Activated T-cell treated with anti-CD3 and anti-CD28 coated beads, Interleukin-2, amount 50 U/mL, for 24 hours (primary cell): Measurements from ENCODE around the gene CDH4.

Experiments
- DNase-seq: peaks from one replicate; pipeline ENCODE4 v3.0.0-alpha.2; 2020
- H3K27ac Mint-ChIP-seq: 2 replicates; pipeline ENCODE4 v1.8.0; 2020; ENCODE audit warnings: mild to moderate bottlenecking, mixed read lengths
- H3K27me3 Mint-ChIP-seq: 2 replicates; pipeline ENCODE4 v1.8.0; 2020; ENCODE audit warnings: mixed read lengths
- H3K36me3 Mint-ChIP-seq: 2 replicates; pipeline ENCODE4 v1.8.0; 2020; ENCODE audit warnings: low read depth, mixed read lengths
- H3K4me1 Mint-ChIP-seq: 2 replicates; pipeline ENCODE4 v1.8.0; 2020; ENCODE audit warnings: low read depth, mixed read lengths
- H3K4me3 Mint-ChIP-seq: 2 replicates; pipeline ENCODE4 v1.8.0; 2020; ENCODE audit warnings: mild to moderate bottlenecking, moderate library complexity, mixed read lengths
- H3K9me3 Mint-ChIP-seq: 2 replicates; pipeline ENCODE4 v1.8.0; 2020; ENCODE audit warnings: mixed read lengths

CDH4 gene

GRCh38 chr20:61753987-61754956 lies 502.2 kb downstream of the CDH4 start:
- no peaks in the 10 kb centered on the region for H3K27me3 Mint-ChIP-seq
- DNase-seq: no peak
- no peaks in the 10 kb centered on the region for H3K4me1 Mint-ChIP-seq
- H3K36me3 Mint-ChIP-seq: no peaks in the 10 kb centered on the region
- H3K27ac Mint-ChIP-seq: no peak overlapping the region
- H3K4me3 Mint-ChIP-seq: no peak overlapping the region
- peaks cover 9% of the 10 kb centered on the region for H3K9me3 Mint-ChIP-seq

DNA sequence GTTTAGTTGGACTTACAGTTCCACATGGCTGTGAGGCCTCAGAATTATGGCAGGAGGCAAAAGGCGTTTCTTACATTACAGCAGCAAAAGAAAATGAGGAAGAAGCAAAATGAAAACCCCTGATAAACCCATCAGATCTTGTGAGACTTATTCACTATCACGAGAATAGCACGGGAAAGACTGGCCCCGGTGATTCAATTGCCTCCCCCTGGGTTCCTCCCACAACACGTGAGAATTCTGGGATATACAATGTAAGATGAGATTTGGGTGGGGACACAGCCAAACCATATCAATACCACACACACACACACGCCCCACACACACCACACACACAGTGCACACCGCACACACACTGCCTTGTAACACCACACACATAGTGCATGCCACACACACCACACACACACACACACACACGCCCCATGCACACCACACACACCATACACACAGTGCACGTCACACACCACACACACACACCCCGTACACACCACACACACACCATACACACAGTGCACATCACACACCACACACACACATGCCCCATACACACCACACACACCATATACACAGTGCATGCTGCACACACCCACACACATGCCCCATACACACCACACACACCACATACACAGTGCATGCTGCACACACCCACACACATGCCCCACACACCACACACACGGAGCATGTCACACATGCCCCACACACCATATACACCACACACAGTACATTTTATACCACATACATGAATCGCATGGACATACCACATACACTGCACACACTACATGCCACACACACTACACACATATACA lies 503.1 kb downstream of the CDH4 start:
- H3K4me3 Mint-ChIP-seq: no peak overlapping the region

DNA sequence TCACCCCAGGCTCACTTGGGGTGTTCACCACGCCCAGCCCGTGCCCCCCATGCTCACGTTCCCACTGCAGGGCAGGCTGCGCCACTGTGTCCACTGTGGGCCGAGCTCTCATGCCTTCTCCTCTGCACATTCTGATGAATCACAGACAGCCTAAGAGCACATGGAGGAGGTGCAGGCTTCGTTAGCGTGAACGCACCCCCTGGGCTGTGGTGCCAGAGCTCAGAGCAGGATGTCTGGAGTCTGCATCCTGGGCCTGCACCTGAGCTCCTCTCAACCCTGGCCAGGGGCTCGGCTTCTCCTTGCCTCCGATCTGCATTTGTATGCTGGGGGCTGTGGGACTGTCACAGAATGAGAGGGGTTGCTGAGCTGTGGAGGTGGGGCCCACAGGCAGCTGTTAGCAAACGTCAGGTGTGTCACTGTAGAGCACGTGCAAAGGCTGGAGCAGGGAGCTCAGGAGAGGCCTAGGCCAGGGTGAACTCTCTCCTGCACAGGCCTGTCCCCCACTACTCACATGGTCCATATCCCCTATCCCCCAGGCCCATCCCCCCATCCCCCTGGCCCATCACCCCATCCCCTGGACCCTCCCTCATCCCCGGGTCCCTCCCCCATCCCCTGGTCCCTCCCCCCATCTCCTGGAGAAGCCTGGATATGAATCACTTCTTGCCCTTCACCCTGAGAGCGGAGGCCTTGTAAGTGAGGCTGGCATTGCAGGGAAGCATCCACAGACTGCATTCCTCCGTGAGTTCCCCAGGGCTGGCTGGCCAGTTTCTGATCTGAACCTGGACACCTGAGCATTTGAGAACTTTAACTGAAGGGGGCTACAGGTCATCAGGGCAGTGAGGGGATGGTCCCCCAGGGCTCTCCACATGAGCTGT lies 504.1 kb downstream of the CDH4 start:
- H3K4me3 Mint-ChIP-seq: no peak overlapping the region
- no peaks in the 10 kb centered on the region for H3K27me3 Mint-ChIP-seq
- no peaks in the 10 kb centered on the region for H3K4me1 Mint-ChIP-seq
- DNase-seq: no peak
- H3K27ac Mint-ChIP-seq: no peak overlapping the region
- no peaks in the 10 kb centered on the region for H3K9me3 Mint-ChIP-seq
- no peaks in the 10 kb centered on the region for H3K36me3 Mint-ChIP-seq

More for the DNA sequence above, 503.1 kb downstream of the CDH4 start:
- Mint-ChIP-seq H3K4me1 (no peaks in the 10 kb centered on the region), H3K27me3 (no peaks in the 10 kb centered on the region), H3K36me3 (no peaks in the 10 kb centered on the region), H3K9me3 (peaks cover 7% of the 10 kb centered on the region), H3K27ac (no peak overlapping the region)
- DNase-seq: no peak

GRCh38 chr20:61756966-61757677 lies 505.1 kb downstream of the CDH4 start:
- Mint-ChIP-seq H3K27me3 (no peaks in the 10 kb centered on the region), H3K9me3 (no peaks in the 10 kb centered on the region), H3K4me1 (no peaks in the 10 kb centered on the region), H3K36me3 (no peaks in the 10 kb centered on the region), H3K27ac (no peak overlapping the region), H3K4me3 (no peak overlapping the region)
- DNase-seq: no peak

DNA sequence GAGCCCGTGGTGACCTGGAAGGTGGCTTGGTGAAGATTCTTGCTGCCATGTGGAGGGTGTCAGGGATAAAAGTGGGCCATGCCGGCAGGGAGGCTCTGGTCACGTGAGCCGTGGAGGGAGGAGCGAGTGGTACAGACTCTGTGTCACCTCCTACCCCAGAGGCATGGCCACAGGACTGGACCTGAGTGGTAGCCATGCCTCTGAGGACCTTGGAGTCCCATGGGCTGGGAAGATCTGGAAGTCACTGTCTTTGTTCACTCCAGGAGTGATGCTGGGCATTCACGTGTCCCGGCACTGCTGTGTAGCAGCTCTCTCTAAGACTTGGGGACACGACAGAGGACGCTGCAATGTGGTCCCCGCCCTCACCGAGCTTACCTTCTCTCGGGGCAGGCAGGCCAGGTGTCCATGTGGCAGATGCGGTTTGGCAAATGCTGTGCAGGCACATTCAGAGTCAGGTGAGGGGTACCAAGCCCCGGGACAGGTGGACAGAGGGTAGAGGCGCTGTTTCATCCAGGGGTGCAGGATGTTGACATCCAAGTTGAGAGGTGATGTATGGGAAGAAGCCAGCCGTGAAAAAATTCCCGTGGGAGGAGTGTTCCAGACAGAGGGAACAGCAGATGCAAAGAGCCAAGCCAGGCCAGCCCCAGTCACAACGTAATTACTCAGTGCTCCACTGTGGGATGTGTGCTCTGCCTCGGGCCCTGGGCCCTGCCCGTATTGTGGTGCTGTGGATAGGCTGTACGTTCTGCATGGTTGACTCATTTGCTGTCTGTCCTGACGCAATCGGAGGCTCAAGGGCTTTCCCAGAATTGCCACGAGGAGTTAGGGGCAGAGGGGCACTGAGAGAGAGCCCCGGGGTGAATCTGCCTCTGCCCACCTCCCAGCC lies 505.9 kb downstream of the CDH4 start:
- no peaks in the 10 kb centered on the region for H3K9me3 Mint-ChIP-seq
- DNase-seq: no peak
- H3K36me3 Mint-ChIP-seq: no peaks in the 10 kb centered on the region
- no peaks in the 10 kb centered on the region for H3K4me1 Mint-ChIP-seq
- H3K27ac Mint-ChIP-seq: no peak overlapping the region
- H3K27me3 Mint-ChIP-seq: no peaks in the 10 kb centered on the region
- no peak overlapping the region for H3K4me3 Mint-ChIP-seq

DNA sequence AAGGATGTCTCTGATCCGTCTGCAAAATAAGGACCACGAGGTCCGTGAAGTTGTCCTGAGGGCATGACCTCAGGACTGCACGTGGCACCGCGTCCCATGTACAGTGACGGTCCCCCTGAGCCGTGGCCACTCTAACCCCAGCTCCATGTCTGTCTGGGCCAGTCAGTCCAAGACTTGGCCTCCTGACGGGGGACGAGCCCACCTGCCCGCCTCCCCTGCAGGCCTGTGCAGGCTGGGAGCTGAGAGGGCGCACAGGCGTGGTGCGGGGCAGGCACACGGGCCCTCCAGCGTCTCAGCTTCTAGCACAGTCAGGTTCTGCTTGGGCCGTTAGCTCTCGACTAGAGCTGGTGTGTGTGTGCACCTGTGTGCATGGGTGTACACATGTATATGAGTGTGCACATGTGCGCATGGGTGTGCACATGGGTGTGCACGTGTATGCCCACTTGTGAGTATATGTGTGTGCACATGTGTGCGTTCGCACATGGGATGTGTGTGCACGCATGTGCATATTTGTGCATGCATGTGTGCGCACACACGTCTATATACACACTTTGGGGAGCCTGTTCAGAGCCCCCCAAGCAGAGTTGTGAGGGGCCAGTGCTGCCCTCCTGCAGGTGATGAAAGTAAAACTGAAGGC lies 506.6 kb downstream of the CDH4 start:
- no peak overlapping the region for H3K27ac Mint-ChIP-seq
- H3K4me3 Mint-ChIP-seq: no peak overlapping the region
- no peaks in the 10 kb centered on the region for H3K9me3 Mint-ChIP-seq
- H3K36me3 Mint-ChIP-seq: no peaks in the 10 kb centered on the region
- no peak for DNase-seq
- no peaks in the 10 kb centered on the region for H3K27me3 Mint-ChIP-seq
- no peaks in the 10 kb centered on the region for H3K4me1 Mint-ChIP-seq

DNA sequence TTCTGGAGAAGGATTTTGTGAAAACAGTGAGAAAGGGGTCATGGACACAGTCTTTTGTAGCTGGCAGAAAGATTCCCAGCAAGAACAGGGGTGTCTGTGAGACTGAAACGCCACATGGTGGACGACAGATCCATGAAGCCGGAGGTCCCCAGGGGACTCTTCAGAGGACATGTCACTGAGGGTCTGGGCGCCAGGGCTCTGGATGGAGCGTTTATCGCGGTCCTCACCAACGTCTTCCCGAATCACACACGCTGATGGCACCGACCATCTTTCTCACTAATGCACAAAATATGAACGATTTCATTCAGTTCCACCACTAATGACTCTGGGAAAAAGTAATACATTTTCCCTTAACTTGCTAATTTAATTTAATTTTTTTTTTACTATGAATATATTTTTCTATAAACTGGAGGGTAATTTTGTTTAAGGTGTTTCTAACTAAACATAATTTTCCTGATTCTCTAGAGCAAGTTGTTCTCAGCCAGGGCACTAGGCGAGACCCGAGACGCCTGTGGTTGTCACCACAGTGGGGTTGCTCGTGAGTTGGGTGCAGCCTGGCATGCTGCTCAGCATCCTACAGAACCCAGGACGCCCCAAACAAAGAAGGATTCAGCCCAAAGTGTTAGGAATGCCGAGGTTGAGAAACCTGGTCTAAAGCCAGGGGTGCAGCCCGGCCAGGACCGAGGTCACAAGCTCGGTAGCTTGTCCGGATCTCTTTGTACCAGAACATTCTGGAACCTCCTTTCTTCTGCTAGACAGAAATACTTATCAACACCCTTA lies 507.4 kb downstream of the CDH4 start:
- Mint-ChIP-seq H3K9me3 (no peaks in the 10 kb centered on the region), H3K27me3 (no peaks in the 10 kb centered on the region), H3K4me3 (no peak overlapping the region), H3K27ac (no peak overlapping the region), H3K36me3 (no peaks in the 10 kb centered on the region), H3K4me1 (no peaks in the 10 kb centered on the region)
- no peak for DNase-seq

DNA sequence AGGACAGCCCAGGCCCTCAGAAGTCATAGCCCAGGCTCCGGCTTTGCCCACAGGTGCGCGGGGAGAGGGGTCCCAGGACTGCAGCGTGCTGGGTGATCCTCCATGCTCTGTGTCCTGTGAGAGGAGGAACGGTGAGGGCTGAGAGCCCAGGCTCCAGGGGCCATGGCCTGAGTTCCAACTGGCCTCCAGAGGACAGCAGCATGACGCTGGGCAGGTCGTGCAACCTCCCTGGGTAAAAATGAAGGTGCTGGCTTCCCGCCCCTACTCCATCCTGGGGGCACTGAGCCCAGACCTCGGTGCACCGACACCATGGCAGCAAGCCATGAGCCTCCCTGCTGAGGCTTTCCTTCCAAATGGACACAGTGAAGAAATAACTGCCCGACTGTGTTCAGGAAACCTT lies 508.3 kb downstream of the CDH4 start:
- no peak overlapping the region for H3K4me3 Mint-ChIP-seq
- H3K27me3 Mint-ChIP-seq: no peaks in the 10 kb centered on the region
- H3K4me1 Mint-ChIP-seq: no peaks in the 10 kb centered on the region
- H3K27ac Mint-ChIP-seq: no peak overlapping the region
- no peaks in the 10 kb centered on the region for H3K36me3 Mint-ChIP-seq
- H3K9me3 Mint-ChIP-seq: no peaks in the 10 kb centered on the region
- DNase-seq: no peak

DNA sequence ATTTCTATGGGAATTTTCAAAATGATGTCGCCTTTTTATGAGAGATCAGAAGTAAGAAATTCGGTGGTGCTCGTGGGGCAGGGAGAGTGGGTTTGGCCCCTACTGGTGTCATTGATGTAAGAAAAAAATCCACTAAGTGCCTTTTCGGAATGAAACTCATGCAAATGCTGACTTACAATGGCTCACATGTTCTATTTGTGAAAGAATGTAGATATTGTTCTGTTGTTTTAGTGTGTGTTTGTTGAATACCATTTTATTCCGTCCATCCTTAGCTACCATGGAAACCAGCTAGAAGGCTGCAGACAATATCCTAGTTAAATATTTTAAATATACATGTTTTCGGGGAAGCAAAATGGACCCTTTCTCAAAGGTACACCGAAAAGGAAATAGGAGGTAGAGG lies 508.7 kb downstream of the CDH4 start:
- Mint-ChIP-seq H3K9me3 (no peaks in the 10 kb centered on the region), H3K36me3 (no peaks in the 10 kb centered on the region), H3K4me1 (no peaks in the 10 kb centered on the region), H3K4me3 (no peak overlapping the region), H3K27me3 (no peaks in the 10 kb centered on the region), H3K27ac (no peak overlapping the region)
- DNase-seq: no peak

DNA sequence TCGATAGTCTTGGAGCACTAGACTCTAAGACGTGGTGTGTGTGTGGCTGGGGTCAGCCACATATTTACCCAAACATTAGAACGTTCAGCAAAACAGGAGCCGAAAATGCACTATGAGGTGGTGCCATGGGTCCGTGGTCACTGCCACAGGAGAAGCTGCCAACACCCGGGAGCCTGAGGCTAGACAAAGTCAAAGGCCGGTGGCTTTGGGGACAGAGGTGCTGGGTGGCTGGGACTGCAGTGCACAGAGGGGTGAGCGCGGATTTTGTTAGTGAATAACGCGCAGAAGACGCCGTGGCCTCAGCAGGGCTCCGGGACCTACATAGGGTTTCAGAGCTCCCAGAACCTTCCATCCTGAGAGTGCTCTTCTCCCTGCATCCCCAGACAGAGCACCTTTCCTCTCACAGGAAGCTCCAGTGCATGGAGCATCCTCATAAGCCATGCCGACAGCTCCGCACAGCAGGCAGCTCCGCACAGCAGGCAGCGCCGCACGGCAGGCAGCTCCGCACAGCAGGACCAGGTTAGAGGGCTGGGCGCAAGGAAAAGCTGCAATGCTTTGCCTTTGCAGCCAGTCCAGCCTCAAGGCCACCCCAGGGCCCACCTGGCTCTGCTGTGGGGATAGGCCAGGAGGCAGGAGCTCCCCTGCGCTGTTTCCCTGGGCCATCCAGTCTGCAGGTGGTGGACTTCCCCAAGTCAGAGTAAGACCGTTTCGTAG lies 509.5 kb downstream of the CDH4 start:
- Mint-ChIP-seq H3K4me1 (no peaks in the 10 kb centered on the region), H3K27me3 (no peaks in the 10 kb centered on the region), H3K9me3 (no peaks in the 10 kb centered on the region), H3K36me3 (no peaks in the 10 kb centered on the region), H3K27ac (no peak overlapping the region), H3K4me3 (no peak overlapping the region)
- no peak for DNase-seq

DNA sequence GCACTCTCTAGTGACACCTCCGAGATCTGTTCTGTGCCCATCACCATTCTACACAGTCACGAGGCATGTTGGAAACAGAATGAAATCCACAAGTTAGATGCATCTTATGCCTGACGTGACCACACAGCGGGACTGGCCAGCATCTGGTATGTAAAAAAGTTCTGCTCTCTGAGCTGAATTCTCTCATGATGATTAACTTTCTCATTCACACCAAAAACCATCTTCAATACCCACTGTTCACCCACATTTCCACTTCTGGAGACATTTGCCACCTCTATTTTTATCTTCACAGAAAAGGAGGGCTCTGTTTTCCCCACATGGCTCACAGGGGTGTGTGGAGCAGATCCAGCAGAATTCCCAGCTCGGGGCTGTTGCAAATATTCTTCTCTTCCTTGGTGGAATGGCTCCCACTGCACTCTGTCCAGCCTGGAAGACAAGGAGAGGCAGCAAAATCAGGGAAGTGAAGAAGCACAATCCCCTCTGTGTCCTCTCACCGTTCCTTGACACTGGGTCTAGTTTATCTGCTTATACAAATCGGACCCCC lies 510.2 kb downstream of the CDH4 start:
- no peaks in the 10 kb centered on the region for H3K27me3 Mint-ChIP-seq
- no peak for DNase-seq
- H3K9me3 Mint-ChIP-seq: no peaks in the 10 kb centered on the region
- H3K4me3 Mint-ChIP-seq: no peak overlapping the region
- H3K4me1 Mint-ChIP-seq: no peaks in the 10 kb centered on the region
- H3K27ac Mint-ChIP-seq: no peak overlapping the region
- H3K36me3 Mint-ChIP-seq: no peaks in the 10 kb centered on the region
